SU-DHL-6 (cell line): ENCODE data around the gene SBK3.
"Not testable (repeated sequence)": the region's sequence is repeated elsewhere in the genome, so short reads cannot be mapped to it uniquely, and the experiment has no call there.

Experiments
- EZH2phosphoT487 ChIP-seq: fragments of 200-600 bp; sonication (generic), shearing (Covaris generic); conservative IDR thresholded peaks from 2 replicates; pipeline ENCODE4 v1.6.1; 2018; ENCODE audit warnings: mild to moderate bottlenecking, antibody characterized with exemption, low read length, moderate library complexity, mixed read lengths
- TF ChIP-seq, protein P1 (sequence below): fragments of 200-600 bp; sonication (generic); IDR thresholded peaks from one replicate; pipeline ENCODE4 v1.5.1; 2017; ENCODE audit warnings: antibody characterized with exemption, mild to moderate bottlenecking, low read length, moderate library complexity; ENCODE audit not compliant: insufficient read depth, poor library complexity, severe bottlenecking

DNA sequence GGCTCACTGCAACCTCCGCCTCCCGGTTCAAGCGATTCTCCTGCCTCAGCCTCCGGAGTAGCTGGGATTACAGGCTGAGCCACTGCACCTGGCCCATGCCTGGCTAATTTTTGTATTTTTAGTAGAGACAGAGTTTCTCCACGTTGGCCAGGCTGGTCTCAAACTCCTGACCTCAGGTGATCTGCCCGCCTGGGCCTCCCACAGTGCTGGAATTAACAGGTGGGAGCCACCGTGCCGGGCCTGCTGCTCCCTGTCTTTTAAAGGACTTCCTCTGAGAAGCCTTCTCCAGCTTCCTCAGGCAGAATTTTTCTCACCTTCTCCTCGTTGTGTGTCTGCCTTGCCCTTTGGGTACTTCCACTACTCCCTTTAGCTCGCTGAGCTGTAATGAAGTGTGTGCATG is 48.5 kb downstream of the SBK3 start:
- TF ChIP-seq, protein P1, sequence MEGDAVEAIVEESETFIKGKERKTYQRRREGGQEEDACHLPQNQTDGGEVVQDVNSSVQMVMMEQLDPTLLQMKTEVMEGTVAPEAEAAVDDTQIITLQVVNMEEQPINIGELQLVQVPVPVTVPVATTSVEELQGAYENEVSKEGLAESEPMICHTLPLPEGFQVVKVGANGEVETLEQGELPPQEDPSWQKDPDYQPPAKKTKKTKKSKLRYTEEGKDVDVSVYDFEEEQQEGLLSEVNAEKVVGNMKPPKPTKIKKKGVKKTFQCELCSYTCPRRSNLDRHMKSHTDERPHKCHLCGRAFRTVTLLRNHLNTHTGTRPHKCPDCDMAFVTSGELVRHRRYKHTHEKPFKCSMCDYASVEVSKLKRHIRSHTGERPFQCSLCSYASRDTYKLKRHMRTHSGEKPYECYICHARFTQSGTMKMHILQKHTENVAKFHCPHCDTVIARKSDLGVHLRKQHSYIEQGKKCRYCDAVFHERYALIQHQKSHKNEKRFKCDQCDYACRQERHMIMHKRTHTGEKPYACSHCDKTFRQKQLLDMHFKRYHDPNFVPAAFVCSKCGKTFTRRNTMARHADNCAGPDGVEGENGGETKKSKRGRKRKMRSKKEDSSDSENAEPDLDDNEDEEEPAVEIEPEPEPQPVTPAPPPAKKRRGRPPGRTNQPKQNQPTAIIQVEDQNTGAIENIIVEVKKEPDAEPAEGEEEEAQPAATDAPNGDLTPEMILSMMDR: not testable (repeated sequence)
- TF ChIP-seq EZH2phosphoT487: not testable (repeated sequence)
